Measurements from ENCODE around the gene DUXB.

DUXB gene

DNA sequence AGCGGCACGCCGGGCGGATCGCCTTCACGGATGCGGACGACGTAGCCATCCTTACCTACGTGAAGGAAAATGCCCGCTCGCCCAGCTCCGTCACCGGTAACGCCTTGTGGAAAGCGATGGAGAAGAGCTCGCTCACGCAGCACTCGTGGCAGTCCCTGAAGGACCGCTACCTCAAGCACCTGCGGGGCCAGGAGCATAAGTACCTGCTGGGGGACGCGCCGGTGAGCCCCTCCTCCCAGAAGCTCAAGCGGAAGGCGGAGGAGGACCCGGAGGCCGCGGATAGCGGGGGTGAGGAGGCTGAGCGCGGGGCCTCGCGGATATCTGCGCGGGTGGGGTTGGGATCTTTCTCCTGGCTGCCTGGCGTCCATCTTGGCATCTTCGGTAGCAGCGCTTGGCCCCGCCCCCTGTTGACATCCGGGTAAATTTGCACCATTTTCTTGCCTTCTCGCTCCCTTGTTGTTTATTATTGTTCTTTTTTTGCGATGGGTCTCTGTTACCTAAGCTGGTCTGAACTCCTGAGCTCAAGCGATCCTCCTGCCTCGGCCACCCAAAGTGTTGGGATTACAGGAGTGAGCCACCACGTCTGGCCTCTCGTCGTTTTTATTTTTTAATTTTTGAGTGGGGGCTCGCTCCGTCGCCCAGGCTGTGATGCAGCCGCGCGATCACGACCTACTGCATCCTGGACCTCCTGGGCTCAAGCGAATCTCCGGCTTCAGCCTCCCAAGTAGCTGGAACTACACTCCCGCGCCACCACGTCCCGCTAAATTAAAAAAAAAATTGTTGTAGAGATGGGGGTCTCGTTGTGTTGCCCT lies 52.8 kb downstream of the DUXB start:
- TF ChIP-seq, protein P1, sequence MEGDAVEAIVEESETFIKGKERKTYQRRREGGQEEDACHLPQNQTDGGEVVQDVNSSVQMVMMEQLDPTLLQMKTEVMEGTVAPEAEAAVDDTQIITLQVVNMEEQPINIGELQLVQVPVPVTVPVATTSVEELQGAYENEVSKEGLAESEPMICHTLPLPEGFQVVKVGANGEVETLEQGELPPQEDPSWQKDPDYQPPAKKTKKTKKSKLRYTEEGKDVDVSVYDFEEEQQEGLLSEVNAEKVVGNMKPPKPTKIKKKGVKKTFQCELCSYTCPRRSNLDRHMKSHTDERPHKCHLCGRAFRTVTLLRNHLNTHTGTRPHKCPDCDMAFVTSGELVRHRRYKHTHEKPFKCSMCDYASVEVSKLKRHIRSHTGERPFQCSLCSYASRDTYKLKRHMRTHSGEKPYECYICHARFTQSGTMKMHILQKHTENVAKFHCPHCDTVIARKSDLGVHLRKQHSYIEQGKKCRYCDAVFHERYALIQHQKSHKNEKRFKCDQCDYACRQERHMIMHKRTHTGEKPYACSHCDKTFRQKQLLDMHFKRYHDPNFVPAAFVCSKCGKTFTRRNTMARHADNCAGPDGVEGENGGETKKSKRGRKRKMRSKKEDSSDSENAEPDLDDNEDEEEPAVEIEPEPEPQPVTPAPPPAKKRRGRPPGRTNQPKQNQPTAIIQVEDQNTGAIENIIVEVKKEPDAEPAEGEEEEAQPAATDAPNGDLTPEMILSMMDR (IDR thresholded peaks at IDR 0.05; ENCODE audit: low read length, missing control alignments) = no peak
- H3K4me3 ChIP-seq (replicated peaks; ENCODE audit: low read depth, low read length) = peak overlapping the region; percentile 96
- peak; percentile 75 for DNase-seq (ENCODE audit: low read depth)

DNA sequence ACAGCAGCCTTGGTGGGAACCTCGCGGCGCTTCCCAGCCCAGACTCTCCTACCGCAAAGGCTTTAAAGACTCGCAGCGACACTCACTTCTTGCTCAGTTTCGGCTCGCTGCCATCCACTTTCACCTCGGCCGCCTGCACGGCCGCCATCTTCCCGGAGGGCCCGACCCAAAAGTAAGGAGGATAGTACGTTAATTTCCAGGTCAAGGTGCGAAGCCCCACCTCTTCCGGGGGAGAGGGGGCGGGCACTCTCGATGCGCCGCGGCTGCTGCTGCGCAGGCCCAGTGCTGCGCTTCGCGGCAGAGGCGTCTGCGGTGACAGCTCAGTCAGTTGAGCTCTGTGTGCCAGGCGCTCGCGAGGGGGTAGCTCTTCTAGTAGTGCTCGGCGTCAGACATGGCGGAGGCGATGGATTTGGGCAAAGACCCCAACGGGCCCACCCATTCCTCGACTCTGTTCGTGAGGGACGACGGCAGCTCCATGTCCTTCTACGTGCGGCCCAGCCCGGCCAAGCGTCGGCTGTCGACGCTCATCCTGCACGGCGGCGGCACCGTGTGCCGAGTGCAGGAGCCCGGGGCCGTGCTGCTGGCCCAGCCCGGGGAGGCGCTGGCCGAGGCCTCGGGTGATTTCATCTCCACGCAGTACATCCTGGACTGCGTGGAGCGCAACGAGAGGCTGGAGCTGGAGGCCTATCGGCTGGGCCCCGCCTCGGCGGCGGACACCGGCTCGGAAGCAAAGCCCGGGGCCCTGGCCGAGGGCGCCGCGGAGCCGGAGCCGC lies 53.6 kb downstream of the DUXB start, which contains the start of the genes KARS1 and TERF2IP:
Gene KARS1, minus strand, starts transcription at position 174 of the 773 bp plus-strand sequence. Its CDS starts 26 bp downstream, at position 148.
Gene TERF2IP, plus strand, starts transcription at position 282 of the 773 bp plus-strand sequence. Its CDS starts 110 bp downstream, at position 392.
- peak within 1 kb of the TSS; percentile 96 for H3K4me3 ChIP-seq (replicated peaks; ENCODE audit: low read depth, low read length)
- TF ChIP-seq, protein P1 (IDR thresholded peaks at IDR 0.05; ENCODE audit: low read length, missing control alignments) = no peak
- DNase-seq (ENCODE audit: low read depth) = peak; percentile 92

DNA sequence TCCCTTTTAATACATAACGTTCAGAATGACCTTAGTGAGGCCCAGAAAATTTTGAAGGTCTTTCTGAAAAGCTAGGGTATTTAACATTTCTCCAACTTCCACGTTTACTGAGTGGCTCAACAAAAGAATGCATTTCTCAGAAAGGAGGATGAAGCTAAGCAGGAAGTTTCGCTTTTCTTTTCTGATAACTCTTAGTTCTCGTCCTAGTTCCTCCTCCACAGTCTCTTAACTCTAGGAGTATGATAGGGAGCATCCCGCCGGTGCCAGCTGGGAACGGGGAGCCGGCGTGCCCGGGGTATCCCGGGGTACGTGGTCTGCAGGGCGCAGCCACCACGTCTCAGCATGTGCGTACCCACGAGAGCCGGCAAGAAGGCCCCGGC lies 54.2 kb downstream of the DUXB start:
- peak overlapping the region; percentile 96 for H3K4me3 ChIP-seq (replicated peaks; ENCODE audit: low read depth, low read length)
- no peak for DNase-seq (ENCODE audit: low read depth)
- TF ChIP-seq, protein P1 (IDR thresholded peaks at IDR 0.05; ENCODE audit: low read length, missing control alignments) = no peak

DNA sequence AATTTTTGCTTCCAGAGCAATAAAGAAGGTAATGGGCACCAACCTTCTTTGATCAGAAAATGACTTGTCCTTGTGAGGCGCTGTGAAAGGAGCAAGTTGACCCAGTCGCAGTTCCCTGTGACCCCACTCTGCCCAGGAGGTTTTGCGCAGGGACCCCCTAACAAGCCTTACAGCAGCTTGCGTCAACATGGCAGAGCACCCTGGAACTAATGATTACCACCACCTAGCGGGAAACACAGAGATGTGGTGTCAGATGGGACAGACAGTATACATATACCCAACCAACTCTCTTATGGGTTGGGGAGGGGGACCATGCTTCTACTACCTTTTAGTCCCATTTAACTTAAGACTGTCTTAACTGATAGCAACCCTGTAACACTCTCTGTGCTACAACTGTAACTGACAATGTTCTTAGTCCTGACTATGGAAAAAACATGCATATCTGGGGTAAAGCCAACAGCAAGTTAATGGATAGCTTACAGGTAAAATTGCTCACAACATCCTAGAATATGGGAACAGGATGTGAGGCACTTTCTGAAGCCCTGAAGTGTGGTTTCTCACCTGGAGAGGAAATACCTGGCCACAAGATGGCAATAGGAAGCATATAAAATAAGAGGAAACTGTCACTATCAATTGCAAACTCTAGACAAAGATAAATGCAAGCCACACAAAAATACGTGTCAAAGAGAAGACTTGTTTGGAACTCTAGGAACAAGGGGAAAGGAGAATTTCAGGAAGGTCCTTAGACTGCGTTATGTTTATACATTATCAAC lies 56.8 kb downstream of the DUXB start:
- TF ChIP-seq, protein P1 (IDR thresholded peaks at IDR 0.05; ENCODE audit: low read length, missing control alignments) = no peak
- H3K4me3 ChIP-seq (replicated peaks; ENCODE audit: low read depth, low read length) = no peak overlapping the region
- no peak for DNase-seq (ENCODE audit: low read depth)

All from fibroblast of pulmonary artery (primary cell).